Cardiac muscle cell (in vitro differentiated cells and primary cell): ENCODE results near the gene USP17L29. TPM values are rescaled to one million over a fixed set of nuclear protein-coding genes. Genes with fewer than 3 reads are reported as not detected.
"Not testable (repeated sequence)": the region's sequence is repeated elsewhere in the genome, so short reads cannot be mapped to it uniquely, and the experiment has no call there.

ENCODE experiments used
- DNase-seq, 2 donors: peaks; one replicate each; pipeline versions ENCODE4 v3.0.0 to v3.0.0-alpha.2; 2010 to 2017; ENCODE audit warnings: low read depth in 1 of 2, low spot score in 1 of 2
- H3K27ac ChIP-seq: fragments of 200-600 bp; sonication (generic); 2 replicates; pipeline ENCODE4 v1.5.1; 2016
- H3K27me3 ChIP-seq: fragments of 200-600 bp; sonication (generic); 2 replicates; pipeline ENCODE4 v1.6.0; 2016; ENCODE audit warnings: control low read depth
- H3K36me3 ChIP-seq: fragments of 200-600 bp; sonication (generic); 2 replicates; pipeline ENCODE4 v1.5.1; 2016; ENCODE audit warnings: control low read depth
- H3K4me1 ChIP-seq: fragments of 200-600 bp; sonication (generic); 2 replicates; pipeline ENCODE4 v1.8.1; 2017; ENCODE audit warnings: low read depth, mild to moderate bottlenecking, mixed run types
- H3K4me3 ChIP-seq: fragments of 200-600 bp; sonication (generic); 2 replicates; pipeline ENCODE4 v1.5.1; 2016; ENCODE audit warnings: mild to moderate bottlenecking
- H3K9me3 ChIP-seq: fragments of 200-600 bp; sonication (generic); 2 replicates; pipeline ENCODE4 v1.5.1; 2017; ENCODE audit warnings: low read depth, mild to moderate bottlenecking, control low read depth
- polyA plus RNA-seq: library from polyadenylated mRNA; unstranded; fragments of >200 nt; fragmentation: Nextera tagmentation; extraction: Ambion mirVana; gene quantifications from 2 replicates; pipeline ENCODE4 v1.2.1, GENCODE V29; 2016
- total RNA-seq: library from RNA; depleted of rRNA; stranded (reverse); fragments of >200 nt; gene quantifications from 2 replicates; pipeline ENCODE4 v1.2.3, GENCODE V29; 2016

USP17L29 gene
- total RNA-seq = not detected in 2 replicates
- polyA plus RNA-seq = not detected in 2 replicates

- H3K36me3 ChIP-seq, DNase-seq, H3K9me3 ChIP-seq, H3K27ac ChIP-seq, H3K4me3 ChIP-seq, H3K27me3 ChIP-seq, H3K4me1 ChIP-seq: not testable (repeated sequence)
Measured at GRCh38 chr4:9353338-9353737, at the start of gene USP17L29. Gene USP17L29 (plus strand): TSS chr4:9353638. CDS start chr4:9353638, 0 bp downstream.

- H3K36me3 ChIP-seq, H3K27me3 ChIP-seq, DNase-seq, H3K9me3 ChIP-seq, H3K4me3 ChIP-seq, H3K27ac ChIP-seq, H3K4me1 ChIP-seq: not testable (repeated sequence)
Measured at GRCh38 chr4:9324191-9324590, 29.2 kb upstream of the USP17L29 start.

GRCh38 chr4:9324865-9325264 is 28.6 kb upstream of the USP17L29 start, which contains the start of gene USP17L24:
Gene USP17L24 (plus strand): TSS chr4:9325165. CDS start chr4:9325165, 0 bp downstream.
- not testable (repeated sequence) for H3K4me3 ChIP-seq, H3K27me3 ChIP-seq, DNase-seq, H3K4me1 ChIP-seq, H3K9me3 ChIP-seq, H3K27ac ChIP-seq, H3K36me3 ChIP-seq

GRCh38 chr4:9329611-9330010 is 23.8 kb upstream of the USP17L29 start, which contains the start of gene USP17L25:
Gene USP17L25 (plus strand): TSS chr4:9329911. CDS start chr4:9329911, 0 bp downstream.
- not testable (repeated sequence) for H3K27ac ChIP-seq, H3K36me3 ChIP-seq, H3K4me3 ChIP-seq, DNase-seq, H3K9me3 ChIP-seq, H3K27me3 ChIP-seq, H3K4me1 ChIP-seq

- not testable (repeated sequence) for H3K4me3 ChIP-seq, H3K27ac ChIP-seq, H3K4me1 ChIP-seq, H3K9me3 ChIP-seq, DNase-seq, H3K27me3 ChIP-seq, H3K36me3 ChIP-seq
Measured at GRCh38 chr4:9334358-9334757, 19.1 kb upstream of the USP17L29 start, which contains the start of gene USP17L26. Gene USP17L26 (plus strand): TSS chr4:9334658. CDS start chr4:9334658, 0 bp downstream.

- not testable (repeated sequence) for H3K4me1 ChIP-seq, H3K9me3 ChIP-seq, H3K27me3 ChIP-seq, H3K27ac ChIP-seq, H3K4me3 ChIP-seq, DNase-seq, H3K36me3 ChIP-seq
Measured at GRCh38 chr4:9339103-9339502, 14.3 kb upstream of the USP17L29 start, which contains the start of gene USP17L5. Gene USP17L5 (plus strand): TSS chr4:9339403. CDS start chr4:9339403, 0 bp downstream.

GRCh38 chr4:9343848-9344247 is 9.6 kb upstream of the USP17L29 start, which contains the start of gene USP17L27:
Gene USP17L27 (plus strand): TSS chr4:9344148. CDS start chr4:9344148, 0 bp downstream.
- H3K27ac ChIP-seq, H3K27me3 ChIP-seq, H3K4me1 ChIP-seq, H3K4me3 ChIP-seq, H3K36me3 ChIP-seq, H3K9me3 ChIP-seq, DNase-seq: not testable (repeated sequence)

GRCh38 chr4:9348593-9348992 is 4.8 kb upstream of the USP17L29 start, which contains the start of gene USP17L28:
Gene USP17L28 (plus strand): TSS chr4:9348893. CDS start chr4:9348893, 0 bp downstream.
- DNase-seq, H3K9me3 ChIP-seq, H3K4me1 ChIP-seq, H3K36me3 ChIP-seq, H3K27ac ChIP-seq, H3K4me3 ChIP-seq, H3K27me3 ChIP-seq: not testable (repeated sequence)

GRCh38 chr4:9350866-9351265 is 2.6 kb upstream of the USP17L29 start:
- not testable (repeated sequence) for H3K27me3 ChIP-seq, DNase-seq, H3K9me3 ChIP-seq, H3K36me3 ChIP-seq, H3K27ac ChIP-seq, H3K4me1 ChIP-seq, H3K4me3 ChIP-seq

GRCh38 chr4:9362829-9363228 is 9.4 kb downstream of the USP17L29 start, which contains the start of gene USP17L30:
Gene USP17L30 (plus strand): TSS chr4:9363129. CDS start chr4:9363129, 0 bp downstream.
- H3K9me3 ChIP-seq, DNase-seq: not testable (repeated sequence)

GRCh38 chr4:9379881-9380280 is 26.4 kb downstream of the USP17L29 start:
- not testable (repeated sequence) for H3K4me3 ChIP-seq, DNase-seq, H3K27me3 ChIP-seq, H3K27ac ChIP-seq, H3K36me3 ChIP-seq, H3K9me3 ChIP-seq, H3K4me1 ChIP-seq

More at GRCh38 chr4:9362829-9363228, 9.4 kb downstream of the USP17L29 start, which contains the start of gene USP17L30:
- H3K4me3 ChIP-seq, H3K27me3 ChIP-seq, H3K27ac ChIP-seq, H3K4me1 ChIP-seq, H3K36me3 ChIP-seq: not testable (repeated sequence)
